Brain microvascular endothelial cell (primary cell): Measurements from ENCODE around the gene PCDHB6.
"Not testable (repeated sequence)": the region's sequence is repeated elsewhere in the genome, so short reads cannot be mapped to it uniquely, and the experiment has no call there.

Experiments used
- DNase-seq: peaks from one replicate; pipeline ENCODE4 v3.0.0-alpha.2; 2020
- H3K27ac ChIP-seq: fragments of 250-450 bp; sonication (Bioruptor Pico); 2 replicates; pipeline ENCODE4 v1.5.1; 2020; ENCODE audit warnings: mild to moderate bottlenecking, moderate library complexity
- H3K27me3 ChIP-seq: fragments of 250-450 bp; sonication (Bioruptor Pico); replicated peaks from 2 replicates; pipeline ENCODE4 v1.5.1; 2020; ENCODE audit warnings: mild to moderate bottlenecking
- H3K36me3 ChIP-seq: fragments of 250-450 bp; sonication (Bioruptor Pico); replicated peaks from 2 replicates; pipeline ENCODE4 v1.5.1; 2020; ENCODE audit warnings: mild to moderate bottlenecking
- H3K4me3 ChIP-seq: 2 replicates; pipeline ENCODE4 v1.5.1; 2011; ENCODE audit warnings: low read depth, mild to moderate bottlenecking, control low read depth, low read length, moderate library complexity
- in situ Hi-C: cut with HindIII; loops from 2 replicates; pipeline ENCODE4 v1.10.0; 2017; ENCODE audit warnings: low sequenced_read_pairs, low pct_ligation_motif_present
- TF ChIP-seq, protein P1 (sequence below): IDR thresholded peaks from 2 replicates; pipeline ENCODE4 v1.5.1; 2011; ENCODE audit warnings: low read depth, mild to moderate bottlenecking, moderate library complexity, low read length, control low read depth, inconsistent platforms; ENCODE audit errors: missing control alignments

Gene PCDHB6

GRCh38 chr5:141196363-141196762 is 46.5 kb downstream of the PCDHB6 start:
- Histone ChIP-seq H3K36me3 (no peaks in the 10 kb centered on the region), H3K4me3 (no peak overlapping the region), H3K27ac (no peak overlapping the region), H3K27me3 (no peaks in the 10 kb centered on the region)
- TF ChIP-seq, protein P1, sequence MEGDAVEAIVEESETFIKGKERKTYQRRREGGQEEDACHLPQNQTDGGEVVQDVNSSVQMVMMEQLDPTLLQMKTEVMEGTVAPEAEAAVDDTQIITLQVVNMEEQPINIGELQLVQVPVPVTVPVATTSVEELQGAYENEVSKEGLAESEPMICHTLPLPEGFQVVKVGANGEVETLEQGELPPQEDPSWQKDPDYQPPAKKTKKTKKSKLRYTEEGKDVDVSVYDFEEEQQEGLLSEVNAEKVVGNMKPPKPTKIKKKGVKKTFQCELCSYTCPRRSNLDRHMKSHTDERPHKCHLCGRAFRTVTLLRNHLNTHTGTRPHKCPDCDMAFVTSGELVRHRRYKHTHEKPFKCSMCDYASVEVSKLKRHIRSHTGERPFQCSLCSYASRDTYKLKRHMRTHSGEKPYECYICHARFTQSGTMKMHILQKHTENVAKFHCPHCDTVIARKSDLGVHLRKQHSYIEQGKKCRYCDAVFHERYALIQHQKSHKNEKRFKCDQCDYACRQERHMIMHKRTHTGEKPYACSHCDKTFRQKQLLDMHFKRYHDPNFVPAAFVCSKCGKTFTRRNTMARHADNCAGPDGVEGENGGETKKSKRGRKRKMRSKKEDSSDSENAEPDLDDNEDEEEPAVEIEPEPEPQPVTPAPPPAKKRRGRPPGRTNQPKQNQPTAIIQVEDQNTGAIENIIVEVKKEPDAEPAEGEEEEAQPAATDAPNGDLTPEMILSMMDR, result no peak
- no peak for DNase-seq
- in situ Hi-C loops, result no loop called here

DNA sequence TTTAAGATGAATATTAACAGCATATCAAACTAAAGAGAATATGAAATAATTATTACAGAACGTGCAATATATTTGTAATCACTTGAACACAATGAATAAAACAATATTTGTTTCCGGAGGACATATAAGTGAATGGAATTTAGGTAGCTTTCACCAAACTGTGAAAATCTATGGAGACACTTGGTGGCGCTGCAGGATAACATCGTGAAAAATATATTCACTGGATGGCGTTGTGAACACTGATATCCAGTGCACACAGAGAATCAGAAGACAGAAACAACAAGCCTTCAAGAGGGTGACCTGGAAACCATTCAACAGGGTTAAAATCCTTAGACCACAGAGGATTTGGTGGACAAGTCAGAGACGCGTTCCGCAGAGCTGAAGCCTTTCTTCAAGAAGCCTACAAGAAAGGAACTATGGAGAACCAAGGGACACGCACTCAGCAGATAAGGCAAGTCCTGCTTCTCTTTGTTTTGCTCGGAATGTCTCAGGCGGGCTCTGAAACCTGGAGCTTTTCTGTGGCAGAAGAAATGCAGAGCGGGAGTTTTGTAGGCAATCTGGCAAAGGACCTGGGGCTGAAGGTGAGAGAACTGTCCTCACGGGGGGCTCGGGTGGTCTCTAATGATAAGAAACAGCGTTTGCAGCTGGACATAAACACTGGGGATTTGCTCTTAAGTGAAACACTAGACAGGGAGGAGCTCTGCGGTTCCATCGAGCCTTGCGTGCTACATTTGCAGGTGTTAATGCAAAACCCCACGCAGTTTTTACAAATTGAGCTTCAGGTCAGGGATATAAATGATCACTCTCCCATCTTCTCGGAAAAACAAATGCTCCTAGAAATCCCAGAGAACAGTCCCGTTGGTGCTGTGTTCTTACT is 49.7 kb downstream of the PCDHB6 start, which contains the start of gene PCDHB11:
PCDHB11 (plus strand) TSS at position 269 of the 877 bp plus-strand sequence; CDS start at position 417, 148 bp downstream.
- H3K27ac ChIP-seq, result no peak within 1 kb of the TSS
- H3K36me3 ChIP-seq, result no peaks in the 10 kb centered on the region
- no peak within 1 kb of the TSS for H3K4me3 ChIP-seq
- H3K27me3 ChIP-seq, result no peaks in the 10 kb centered on the region
- TF ChIP-seq, protein P1, result no peak
- no peak for DNase-seq
- in situ Hi-C loops, result no loop called here

GRCh38 chr5:141201126-141201525 is 51.3 kb downstream of the PCDHB6 start:
- in situ Hi-C loops, DNase-seq: not testable (repeated sequence)

GRCh38 chr5:141201646-141202045 is 51.8 kb downstream of the PCDHB6 start:
- H3K4me3 ChIP-seq, DNase-seq, in situ Hi-C loops, H3K27me3 ChIP-seq, H3K27ac ChIP-seq, H3K36me3 ChIP-seq: not testable (repeated sequence)

More at GRCh38 chr5:141201126-141201525, 51.3 kb downstream of the PCDHB6 start:
- not testable (repeated sequence) for H3K4me3 ChIP-seq, H3K27me3 ChIP-seq, H3K27ac ChIP-seq, H3K36me3 ChIP-seq
